SK-N-MC (cell line): Measurements from ENCODE around the gene DLG2.
"Not testable (repeated sequence)": the region's sequence is repeated elsewhere in the genome, so short reads cannot be mapped to it uniquely, and the experiment has no call there.

Source experiments
- EZH2 ChIP-seq: fragments of 200-600 bp; sonication (generic); IDR thresholded peaks from one replicate; pipeline ENCODE4 v1.6.1; 2017; ENCODE audit warnings: antibody characterized with exemption
- POLR2AphosphoS5 ChIP-seq: IDR thresholded peaks from 2 replicates; pipeline ENCODE4 v1.6.1; 2012; ENCODE audit warnings: mild to moderate bottlenecking, low read depth, low read length, borderline replicate concordance

- TF ChIP-seq EZH2, POLR2AphosphoS5: not testable (repeated sequence)
These were observed 2204.5 kb downstream of the DLG2 start for GRCh38 chr11:83422641-83423040.
